Measurements from ENCODE around the gene ITGAE.
"Not testable (repeated sequence)": the region's sequence is repeated elsewhere in the genome, so short reads cannot be mapped to it uniquely, and the experiment has no call there.

Gene ITGAE

GRCh38 chr17:3729881-3730280 lies 71.1 kb downstream of the ITGAE start:
- TF ChIP-seq GLIS3 (CRISPR knock-in tag; IDR thresholded peaks at IDR 0.05): no peak
- no peak for TF ChIP-seq TCF4 (CRISPR knock-in tag; IDR thresholded peaks at IDR 0.05; ENCODE audit: borderline replicate concordance)
- TF ChIP-seq ZNF70 (CRISPR knock-in tag; IDR thresholded peaks at IDR 0.05): no peak
- TF ChIP-seq BACH2 (CRISPR knock-in tag; IDR thresholded peaks at IDR 0.05; ENCODE audit: borderline replicate concordance): no peak
- no peak for TF ChIP-seq POU6F1 (CRISPR knock-in tag; IDR thresholded peaks at IDR 0.05; ENCODE audit: borderline replicate concordance, low read depth)
- no peak for TF ChIP-seq TOX (CRISPR knock-in tag; IDR thresholded peaks at IDR 0.05; ENCODE audit: borderline replicate concordance)
- TF ChIP-seq TSHZ2 (CRISPR knock-in tag; IDR thresholded peaks at IDR 0.05): no peak
- TF ChIP-seq, protein P1, sequence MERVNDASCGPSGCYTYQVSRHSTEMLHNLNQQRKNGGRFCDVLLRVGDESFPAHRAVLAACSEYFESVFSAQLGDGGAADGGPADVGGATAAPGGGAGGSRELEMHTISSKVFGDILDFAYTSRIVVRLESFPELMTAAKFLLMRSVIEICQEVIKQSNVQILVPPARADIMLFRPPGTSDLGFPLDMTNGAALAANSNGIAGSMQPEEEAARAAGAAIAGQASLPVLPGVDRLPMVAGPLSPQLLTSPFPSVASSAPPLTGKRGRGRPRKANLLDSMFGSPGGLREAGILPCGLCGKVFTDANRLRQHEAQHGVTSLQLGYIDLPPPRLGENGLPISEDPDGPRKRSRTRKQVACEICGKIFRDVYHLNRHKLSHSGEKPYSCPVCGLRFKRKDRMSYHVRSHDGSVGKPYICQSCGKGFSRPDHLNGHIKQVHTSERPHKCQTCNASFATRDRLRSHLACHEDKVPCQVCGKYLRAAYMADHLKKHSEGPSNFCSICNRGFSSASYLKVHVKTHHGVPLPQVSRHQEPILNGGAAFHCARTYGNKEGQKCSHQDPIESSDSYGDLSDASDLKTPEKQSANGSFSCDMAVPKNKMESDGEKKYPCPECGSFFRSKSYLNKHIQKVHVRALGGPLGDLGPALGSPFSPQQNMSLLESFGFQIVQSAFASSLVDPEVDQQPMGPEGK (CRISPR knock-in tag; IDR thresholded peaks at IDR 0.05; ENCODE audit: borderline replicate concordance): no peak
- no peak for TF ChIP-seq RARB (CRISPR knock-in tag; IDR thresholded peaks at IDR 0.05)
- no peak for TF ChIP-seq ZFP30 (CRISPR knock-in tag; IDR thresholded peaks at IDR 0.05)

DNA sequence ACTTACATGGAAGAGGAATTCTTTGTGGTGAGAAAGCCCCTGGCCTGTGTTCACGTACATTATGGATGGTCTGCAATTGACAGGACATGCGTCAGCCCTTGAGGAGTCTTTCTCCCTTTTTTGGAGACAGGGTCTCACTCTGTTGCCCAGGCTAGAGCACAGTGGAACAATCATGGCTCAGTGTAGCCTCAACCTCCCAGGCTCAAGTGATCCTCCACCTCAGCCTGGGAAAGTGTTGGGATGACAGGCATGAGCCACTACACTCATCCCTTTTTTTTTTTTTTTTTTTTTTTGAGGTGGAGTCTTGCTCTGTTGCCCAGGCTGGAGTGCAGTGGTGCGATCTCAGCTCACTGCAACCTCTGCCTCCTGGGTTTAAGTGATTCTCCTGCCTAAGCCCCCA lies 72.9 kb downstream of the ITGAE start:
- not testable (repeated sequence) for ATAC-seq

More at GRCh38 chr17:3729881-3730280, 71.1 kb downstream of the ITGAE start:
- ATAC-seq: no peak

DNA sequence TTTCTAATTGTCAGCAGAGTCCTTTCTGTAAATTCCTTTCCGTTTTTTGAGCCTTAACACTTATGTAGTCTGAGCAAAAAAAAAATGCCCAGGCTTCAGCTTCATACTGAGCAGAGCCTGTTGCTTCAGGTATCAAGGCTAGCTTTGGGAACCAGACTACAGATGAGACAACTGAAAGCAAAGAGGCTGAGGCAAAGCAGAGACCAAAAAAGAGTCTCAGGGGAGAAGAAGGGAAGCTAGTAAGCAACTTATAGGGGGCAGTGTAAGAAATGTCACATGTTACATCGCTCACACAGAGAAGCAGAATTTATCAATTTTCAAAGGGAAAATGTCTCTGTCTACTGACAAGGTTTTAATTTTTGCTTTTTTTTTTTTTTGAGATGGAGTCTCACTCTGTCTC lies 73.9 kb downstream of the ITGAE start:
- TF ChIP-seq RARB (CRISPR knock-in tag; IDR thresholded peaks at IDR 0.05): no peak
- no peak for TF ChIP-seq TCF4 (CRISPR knock-in tag; IDR thresholded peaks at IDR 0.05; ENCODE audit: borderline replicate concordance)
- TF ChIP-seq POU6F1 (CRISPR knock-in tag; IDR thresholded peaks at IDR 0.05; ENCODE audit: borderline replicate concordance, low read depth): no peak
- no peak for TF ChIP-seq ESRRG (CRISPR knock-in tag; IDR thresholded peaks at IDR 0.05)
- TF ChIP-seq ZFP3 (CRISPR knock-in tag; IDR thresholded peaks at IDR 0.05): no peak
- TF ChIP-seq TSHZ2 (CRISPR knock-in tag; IDR thresholded peaks at IDR 0.05): no peak
- TF ChIP-seq PPARA (CRISPR knock-in tag; IDR thresholded peaks at IDR 0.05; ENCODE audit: borderline replicate concordance): no peak
- TF ChIP-seq SNAI2 (CRISPR knock-in tag; IDR thresholded peaks at IDR 0.05): no peak
- ATAC-seq: no peak

DNA sequence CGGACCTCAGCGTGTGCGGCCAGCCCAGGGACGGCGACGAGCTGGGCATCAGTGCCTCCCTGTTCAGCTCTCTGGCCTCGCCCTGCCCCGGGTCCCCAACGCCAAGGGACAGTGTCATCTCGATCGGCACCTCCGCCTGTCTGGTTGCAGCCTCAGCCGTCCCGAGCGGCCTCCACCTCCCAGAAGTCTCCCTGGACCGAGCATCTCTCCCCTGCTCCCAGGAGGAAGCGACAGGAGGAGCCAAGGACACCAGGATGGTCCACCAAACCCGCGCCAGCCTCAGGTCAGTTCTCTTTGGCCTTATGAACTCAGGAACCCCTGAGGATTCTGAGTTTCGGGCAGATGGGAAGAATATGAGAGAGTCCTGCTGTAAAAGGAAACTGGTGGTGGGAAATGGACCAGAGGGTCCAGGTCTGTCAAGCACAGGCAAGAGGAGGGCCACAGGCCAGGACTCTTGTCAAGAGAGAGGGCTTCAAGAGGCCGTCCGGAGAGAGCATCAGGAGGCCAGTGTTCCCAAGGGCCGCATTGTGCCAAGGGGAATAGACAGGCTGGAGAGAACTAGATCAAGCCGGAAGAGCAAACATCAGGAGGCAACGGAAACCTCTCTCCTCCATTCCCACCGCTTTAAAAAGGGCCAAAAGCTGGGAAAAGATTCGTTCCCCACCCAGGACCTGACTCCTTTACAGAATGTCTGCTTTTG lies 76.5 kb downstream of the ITGAE start:
- TF ChIP-seq RARB (CRISPR knock-in tag; IDR thresholded peaks at IDR 0.05) (no peak), ZFP30 (CRISPR knock-in tag; IDR thresholded peaks at IDR 0.05) (no peak), ZNF8 (CRISPR knock-in tag; IDR thresholded peaks at IDR 0.05) (no peak), TSHZ2 (CRISPR knock-in tag; IDR thresholded peaks at IDR 0.05) (no peak)
- peak; percentile 23 for ATAC-seq
